HG03354 (cell line): ENCODE measurements around the gene FAM174C.
"Not testable (repeated sequence)": the region's sequence is repeated elsewhere in the genome, so short reads cannot be mapped to it uniquely, and the experiment has no call there.

Source experiments
- ATAC-seq: cut with Tn5 transposase; IDR thresholded peaks from one replicate; pipeline ENCODE4 v1.9.1; 2021; ENCODE audit warnings: mild to moderate bottlenecking; ENCODE audit not compliant: unreplicated experiment, poor library complexity, severe bottlenecking

FAM174C gene

DNA sequence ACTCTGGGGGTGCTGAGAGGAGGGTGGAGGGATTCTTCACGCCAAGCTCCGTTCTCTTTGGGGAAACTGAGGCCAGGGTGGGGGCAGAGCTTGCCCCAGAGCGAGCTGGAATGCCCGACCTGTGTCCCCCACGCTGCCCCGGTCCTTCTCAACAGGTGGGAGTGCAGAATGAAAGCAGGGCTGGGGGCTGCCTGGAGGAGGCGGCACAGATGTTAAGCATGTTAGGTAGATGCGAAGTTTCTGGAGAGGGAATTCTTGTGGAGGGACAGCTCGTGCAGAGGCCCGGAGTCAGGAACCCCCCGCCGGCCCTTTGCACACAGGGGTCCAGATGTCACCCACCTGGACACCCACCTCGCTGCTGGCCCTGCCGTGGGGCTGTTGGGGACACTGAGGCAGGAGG is 19.4 kb downstream of the FAM174C start:
- ATAC-seq, result no peak

DNA sequence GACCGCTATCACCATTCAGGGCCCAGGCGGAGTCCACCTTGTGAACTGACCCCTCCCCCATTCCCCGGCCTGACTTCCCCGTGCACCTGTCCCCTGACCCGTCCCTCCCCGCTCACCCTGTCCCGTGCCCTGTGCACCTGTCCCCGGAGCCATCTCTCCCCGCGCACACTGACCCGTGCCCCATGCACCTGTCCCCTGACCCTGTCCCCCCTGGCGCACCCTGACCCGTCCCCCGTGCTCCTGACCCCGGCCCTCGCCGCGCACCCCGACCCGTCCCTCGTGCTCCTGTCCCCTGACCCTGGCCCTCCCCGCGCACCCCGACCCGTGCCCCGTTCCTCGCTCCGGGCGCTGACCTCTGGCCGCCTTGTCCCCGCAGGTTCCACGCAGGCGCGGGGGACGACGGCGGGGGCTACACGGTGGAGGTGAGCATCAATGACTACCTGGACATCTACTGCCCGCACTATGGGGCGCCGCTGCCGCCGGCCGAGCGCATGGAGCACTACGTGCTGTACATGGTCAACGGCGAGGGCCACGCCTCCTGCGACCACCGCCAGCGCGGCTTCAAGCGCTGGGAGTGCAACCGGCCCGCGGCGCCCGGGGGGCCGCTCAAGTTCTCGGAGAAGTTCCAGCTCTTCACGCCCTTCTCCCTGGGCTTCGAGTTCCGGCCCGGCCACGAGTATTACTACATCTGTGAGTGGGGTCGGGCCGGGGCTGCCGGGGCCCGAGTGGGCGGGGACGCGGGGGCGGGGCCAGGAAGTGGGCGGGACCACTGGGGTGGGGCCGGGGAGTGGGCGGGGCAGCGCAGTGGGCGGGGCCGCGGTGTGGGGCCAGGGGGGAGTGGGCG is 20.1 kb downstream of the FAM174C start:
- ATAC-seq, result no peak

DNA sequence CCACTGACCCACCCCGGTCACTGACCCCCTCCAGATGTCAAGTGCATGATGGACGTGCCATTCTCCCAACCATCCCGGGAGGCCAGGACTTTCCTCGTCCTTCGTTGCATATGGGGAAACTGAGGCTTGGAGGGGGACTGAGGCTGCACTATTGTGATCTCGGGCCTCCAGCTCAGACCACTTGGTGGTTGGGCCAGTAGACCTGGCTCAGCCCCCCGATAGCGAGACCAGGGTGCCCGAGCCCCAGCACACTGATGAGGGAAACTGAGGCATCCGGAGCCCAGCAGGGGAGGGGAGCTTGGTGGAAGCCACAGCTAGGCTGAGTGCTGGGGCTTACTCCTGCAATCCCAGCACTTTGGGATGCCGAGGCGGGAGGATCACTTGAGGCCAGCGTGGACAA is 20.7 kb downstream of the FAM174C start:
- ATAC-seq, result no peak

DNA sequence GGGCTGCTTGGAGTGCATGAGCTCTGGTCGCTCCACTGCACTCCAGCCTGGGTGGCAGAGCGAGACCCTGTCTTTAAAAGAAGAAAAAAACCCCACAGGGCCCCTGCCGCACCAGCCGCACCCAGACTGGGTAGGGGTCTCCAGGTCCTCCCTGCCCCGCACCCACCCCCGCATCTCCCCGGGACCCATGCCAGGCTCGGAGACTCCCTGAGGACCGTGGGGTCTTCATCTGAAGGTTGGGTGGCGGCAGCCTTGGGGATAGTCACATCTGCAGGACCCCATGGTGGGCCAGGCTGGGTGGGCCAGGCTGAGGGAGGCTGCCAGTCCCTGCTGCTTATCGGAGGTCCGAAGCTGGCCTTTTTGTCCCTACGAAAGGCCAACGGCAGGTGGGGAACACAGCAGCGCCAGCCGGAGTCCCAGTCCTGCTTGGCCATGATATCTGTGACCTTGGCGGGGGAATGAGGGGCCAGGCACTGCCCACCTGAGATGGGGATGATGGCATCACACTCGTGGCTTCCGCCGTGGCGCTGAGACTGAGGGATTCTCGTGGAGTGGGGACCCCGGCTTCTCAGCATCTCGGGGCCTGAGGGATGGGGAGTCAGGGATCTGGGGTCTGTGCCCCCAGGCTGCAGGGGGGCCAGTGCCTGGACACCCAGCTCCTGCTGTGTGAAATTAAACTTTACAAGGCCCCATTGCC is 21.4 kb downstream of the FAM174C start:
- no peak for ATAC-seq

DNA sequence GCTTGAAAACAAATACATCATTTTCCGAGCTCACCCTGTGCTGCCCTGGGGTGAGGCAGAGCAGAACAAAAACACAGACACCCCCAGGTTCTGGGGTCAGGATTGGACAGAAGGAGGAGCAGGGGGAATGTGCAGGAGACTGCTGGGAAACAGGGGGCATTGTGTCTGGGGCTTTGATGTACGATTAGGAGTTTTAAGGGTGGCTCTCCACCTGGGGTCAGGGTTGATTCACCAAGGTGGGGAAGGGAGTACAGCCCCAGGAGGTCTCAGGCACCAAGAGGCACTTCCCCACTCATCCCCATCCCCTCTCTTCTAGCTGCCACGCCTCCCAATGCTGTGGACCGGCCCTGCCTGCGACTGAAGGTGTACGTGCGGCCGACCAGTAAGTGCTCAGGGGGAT is 22.9 kb downstream of the FAM174C start:
- no peak for ATAC-seq

DNA sequence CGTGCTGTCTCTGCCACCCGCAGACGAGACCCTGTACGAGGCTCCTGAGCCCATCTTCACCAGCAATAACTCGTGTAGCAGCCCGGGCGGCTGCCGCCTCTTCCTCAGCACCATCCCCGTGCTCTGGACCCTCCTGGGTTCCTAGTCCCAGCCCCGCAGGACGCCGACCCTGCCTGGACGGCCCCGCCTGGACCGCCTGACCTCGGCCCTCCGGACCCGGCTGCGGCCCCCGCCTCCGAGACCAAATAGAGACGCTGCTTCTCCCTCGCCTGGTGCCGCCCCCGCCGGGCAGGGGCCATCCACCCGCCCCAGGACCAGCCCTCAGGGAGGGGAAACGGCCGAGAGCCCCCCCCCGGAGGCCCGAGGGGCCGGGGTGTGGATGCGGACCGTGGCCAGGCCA is 24.5 kb downstream of the FAM174C start:
- ATAC-seq, result no peak

DNA sequence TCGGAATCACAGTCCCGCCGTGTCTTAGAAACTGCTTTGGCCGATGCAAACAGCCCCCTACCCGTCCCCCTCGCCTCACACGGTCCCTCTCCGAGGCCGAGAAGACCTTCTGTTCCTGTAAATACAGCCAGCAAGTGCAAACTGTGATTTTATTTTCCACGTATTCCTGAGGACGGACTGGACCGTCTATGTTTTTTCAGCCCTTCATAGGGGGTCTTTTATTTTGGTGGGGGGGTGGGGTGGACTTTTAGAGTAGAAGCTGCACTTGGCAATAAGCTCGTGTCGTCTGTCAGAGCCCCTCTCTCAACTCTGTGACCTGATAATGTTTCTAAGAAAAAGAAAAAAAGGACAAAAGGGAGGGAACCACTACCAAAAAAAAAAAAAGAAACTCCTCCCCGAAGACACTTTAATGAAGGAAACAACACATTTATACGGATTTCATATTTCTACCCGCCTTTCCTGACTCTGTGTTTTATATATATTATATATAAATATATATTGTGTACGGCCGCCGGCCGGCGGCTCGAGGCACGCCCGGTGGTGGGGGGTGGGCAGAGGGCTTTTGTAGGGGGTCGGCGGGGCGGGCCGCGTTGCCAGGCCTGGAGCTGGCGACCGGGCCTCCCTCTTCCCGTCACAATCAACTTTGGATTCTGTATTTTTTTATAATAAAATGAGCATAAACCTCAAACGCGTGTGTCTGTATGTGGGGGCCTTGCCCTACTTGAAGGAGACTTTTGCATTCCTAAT is 25.6 kb downstream of the FAM174C start:
- no peak for ATAC-seq

DNA sequence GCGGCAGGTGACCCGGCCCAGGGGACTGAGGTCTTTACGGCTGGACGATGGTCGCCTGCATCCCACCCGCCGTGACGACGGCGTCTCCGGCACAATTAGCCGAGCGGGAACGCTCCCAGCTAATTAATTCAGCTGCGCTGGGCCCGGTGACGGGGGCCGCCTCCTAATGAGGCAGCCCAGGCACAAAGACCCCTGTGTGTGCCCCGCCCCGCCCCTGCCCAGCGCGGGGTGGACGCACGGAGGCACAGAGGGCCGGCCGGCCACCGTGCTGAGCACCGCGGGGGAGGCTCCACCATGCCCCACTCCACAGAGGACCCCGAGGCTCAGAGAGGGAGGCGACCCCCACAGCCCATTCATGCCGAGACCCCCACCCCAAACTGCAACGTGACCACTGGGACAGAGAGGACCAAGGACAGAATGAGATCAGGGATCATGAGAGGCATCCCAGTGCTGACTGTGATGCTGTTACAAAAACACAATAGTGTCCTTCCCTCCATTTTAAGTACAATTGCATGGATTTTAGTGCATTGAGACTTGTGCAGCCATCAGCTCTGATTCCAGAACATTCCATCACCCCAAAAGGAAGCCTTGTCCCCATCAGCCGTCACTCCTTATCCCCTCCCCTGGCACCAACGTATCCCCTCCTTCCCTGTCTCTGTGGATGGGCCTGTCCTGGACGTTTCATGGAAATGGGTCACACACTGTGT is 27.4 kb downstream of the FAM174C start:
- no peak for ATAC-seq

DNA sequence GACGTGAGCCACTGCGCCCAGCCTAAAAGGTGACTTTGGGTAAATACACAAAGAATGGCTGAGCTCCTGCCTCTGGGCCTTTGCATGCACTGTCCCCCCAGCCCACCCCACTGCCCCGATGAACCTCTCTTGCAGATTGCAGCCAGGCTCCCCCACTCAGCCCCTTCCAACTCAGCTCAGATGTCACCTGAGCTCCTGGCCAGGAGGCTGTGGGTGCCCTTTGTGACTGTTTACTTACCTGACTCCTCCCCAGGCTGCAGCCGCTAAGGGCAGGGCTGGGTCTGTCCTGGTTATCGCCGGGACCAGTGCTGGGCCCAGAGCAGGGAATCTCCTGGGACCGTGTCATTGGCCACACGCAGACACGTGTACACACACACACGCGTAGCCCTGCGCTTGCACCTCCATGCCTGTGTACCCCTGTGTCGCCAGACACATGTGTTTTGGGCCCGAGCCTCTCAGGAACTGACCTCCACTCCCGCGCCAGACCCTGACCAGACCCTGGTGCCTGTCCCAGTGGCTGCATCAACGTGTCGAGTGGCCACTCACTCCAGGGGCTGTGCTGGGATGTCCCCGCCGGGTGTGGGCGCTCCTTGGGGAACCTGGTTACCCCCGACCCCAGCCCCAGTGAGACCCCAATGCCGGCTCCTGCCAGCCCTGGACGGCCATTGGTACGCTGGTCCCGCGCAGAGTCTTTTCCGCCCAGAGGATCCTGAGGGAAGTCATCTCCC is 29.0 kb downstream of the FAM174C start:
- no peak for ATAC-seq

DNA sequence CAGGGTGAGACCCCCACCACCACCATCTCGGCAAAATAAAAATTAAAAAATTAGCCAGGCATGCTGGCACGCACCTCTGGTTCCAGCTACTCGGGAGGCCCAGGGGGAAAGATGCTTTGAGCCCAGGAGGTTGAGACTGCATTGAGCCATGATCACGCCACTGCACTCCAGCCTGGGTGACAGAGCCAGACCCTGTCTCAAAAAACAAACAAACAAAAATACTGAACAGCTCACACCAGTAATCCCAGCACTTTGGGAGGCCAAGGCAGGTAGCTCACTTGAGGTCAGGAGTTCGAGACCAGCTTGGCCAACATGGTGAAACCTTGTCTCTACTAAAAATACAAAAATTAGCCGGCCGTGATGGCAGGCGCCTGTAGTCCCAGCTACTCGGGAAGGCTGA is 30.0 kb downstream of the FAM174C start:
- not testable (repeated sequence) for ATAC-seq

DNA sequence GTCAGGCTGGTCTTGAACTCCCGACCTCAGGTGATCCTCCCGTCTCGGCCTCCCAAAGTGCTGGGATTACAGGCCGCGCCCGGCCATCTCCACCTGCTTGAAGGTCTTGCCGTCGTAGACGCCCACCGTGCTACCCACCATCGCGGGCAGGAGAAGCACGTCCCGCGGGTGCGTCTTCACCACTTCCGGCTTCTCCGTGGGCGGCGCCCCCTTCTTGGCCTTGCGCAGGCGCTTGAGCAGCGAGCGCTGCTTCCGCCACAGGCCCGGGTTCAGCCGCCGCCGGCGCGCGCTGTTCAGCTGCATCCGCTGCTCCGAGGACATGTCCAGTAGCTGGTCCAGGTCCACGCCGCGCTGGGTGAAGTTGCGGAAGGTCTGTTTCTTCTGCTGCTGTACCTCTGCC is 32.0 kb downstream of the FAM174C start:
- no peak for ATAC-seq

DNA sequence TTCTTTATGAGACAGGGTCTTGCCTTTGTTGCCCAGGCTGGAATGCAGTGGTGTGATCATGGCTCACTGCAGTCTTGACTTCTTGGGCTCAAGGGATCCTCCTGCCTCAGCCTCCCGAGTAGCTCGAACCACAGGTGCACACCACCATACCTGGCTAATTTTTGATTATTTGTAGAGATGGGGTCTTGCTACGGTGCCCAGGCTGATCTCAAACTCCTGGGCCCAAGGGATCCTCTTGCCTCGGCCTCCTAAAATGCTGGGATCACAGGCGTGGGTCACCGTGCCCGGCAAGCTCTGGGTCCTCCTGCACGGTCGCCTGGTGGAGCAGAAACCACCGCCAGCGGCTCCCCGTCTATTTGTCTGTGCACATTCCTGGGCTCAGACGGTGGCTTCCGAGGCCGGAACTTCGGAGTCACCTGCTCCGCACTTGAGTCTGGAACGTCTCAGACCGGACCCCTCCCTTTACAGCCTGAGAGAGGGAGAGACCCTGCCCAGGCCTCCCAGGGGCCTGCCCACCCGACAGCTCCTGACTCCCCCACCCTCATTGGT is 32.5 kb downstream of the FAM174C start:
- ATAC-seq, result no peak

DNA sequence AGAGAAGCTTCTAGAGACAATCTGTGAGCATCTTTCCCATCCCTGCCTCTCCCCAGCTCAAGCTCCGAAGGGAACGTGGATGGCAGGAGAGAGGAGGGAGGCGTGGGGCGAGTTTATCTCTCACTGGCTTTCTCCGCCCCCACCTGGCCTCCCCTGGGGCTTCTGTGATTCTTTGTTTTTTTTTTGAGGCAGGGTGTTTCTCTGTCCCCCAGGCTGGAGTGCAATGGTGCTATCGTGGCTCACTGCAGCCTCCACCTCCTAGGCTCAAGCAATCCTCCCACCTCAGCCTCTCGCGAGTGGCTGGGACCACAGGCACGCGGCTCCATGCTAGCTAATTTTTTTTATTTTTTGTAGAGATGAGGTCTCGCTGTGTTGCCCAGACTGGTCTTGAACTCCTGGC is 33.4 kb downstream of the FAM174C start:
- no peak for ATAC-seq

DNA sequence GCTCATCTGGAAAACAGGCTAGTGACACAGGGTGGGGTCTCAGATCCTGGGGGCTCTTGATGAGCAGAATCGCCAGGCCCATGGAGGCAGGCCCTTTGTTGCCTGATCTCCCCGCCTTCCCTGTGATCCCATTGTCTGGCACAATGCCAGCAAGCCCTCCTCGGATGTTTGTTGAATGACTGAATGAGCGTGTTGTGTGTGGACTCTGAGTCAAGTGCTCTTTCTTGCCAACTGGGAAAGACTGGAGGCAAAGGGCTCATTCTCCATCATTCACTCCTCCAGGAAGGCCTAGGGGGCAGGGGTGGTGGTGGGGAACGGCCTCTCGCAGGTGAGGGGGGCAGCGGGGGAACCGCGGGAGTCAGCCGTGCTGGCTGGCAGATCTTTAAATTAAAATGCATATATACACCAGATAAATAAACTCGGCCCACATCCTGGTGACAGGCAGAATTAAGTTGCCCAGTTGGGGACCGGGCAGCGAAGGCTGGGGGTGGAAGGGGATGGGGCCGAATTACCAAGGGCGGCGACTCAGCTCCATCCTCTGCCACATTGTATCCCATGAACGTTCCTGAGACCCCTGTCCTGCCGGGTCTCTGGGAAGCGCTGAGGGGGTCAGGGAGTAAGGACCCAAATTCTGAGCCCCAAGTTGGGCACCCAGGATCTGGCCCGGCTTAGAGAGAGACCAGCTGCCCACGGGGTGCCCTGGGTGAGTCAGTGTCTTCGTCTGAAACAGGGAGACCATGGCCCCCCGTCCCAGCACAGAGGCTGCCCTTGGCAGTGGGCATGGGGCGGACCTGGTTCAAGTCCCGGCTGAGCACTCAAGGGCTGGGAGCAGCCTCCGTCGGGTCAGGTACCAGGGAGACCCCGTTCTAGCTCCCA is 34.9 kb downstream of the FAM174C start:
- no peak for ATAC-seq

DNA sequence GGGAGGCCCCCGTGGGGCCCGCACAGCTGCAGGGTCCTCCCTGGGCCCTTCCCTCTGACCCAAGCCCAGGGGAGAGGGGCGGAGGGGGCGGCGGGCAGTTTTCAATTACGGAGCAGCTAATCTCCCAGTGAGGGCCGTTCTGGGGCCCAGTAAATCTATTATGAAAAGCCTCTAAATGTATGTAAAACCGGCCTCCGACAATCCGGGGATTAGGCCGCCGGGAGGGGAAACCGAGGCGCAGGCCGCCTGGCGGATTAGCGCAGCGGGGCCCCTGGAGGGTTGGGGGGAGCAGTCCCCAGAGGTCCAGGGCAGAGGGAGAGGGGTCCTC is 35.5 kb downstream of the FAM174C start:
- ATAC-seq, result no peak

DNA sequence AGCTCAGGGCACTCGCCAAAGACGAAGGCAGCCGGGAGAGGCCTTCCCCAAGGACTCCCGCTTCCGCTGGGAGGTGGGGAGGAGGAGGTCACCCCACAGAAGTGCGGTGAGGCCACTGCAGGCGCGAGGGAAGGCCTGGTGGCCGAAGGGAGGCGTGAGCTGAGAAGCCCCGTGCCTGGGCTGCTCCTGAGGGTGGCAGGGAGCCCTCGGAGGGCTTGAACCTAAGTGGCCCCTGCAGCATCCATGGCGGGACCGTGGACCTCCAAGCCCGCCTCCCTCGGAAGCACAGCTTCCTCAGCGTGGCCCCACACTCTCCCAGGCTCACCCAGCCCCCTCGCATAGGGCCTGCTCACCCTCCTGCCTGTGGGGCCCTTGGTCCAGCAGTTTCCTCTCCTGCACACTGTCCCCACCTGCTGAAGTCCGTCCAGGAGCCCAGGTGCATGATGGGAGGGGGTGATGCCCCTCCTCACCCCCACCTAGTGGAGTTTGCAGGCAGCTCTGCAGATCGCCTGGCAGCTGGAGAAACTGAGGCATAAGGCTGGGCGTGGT is 36.3 kb downstream of the FAM174C start:
- ATAC-seq, result no peak

DNA sequence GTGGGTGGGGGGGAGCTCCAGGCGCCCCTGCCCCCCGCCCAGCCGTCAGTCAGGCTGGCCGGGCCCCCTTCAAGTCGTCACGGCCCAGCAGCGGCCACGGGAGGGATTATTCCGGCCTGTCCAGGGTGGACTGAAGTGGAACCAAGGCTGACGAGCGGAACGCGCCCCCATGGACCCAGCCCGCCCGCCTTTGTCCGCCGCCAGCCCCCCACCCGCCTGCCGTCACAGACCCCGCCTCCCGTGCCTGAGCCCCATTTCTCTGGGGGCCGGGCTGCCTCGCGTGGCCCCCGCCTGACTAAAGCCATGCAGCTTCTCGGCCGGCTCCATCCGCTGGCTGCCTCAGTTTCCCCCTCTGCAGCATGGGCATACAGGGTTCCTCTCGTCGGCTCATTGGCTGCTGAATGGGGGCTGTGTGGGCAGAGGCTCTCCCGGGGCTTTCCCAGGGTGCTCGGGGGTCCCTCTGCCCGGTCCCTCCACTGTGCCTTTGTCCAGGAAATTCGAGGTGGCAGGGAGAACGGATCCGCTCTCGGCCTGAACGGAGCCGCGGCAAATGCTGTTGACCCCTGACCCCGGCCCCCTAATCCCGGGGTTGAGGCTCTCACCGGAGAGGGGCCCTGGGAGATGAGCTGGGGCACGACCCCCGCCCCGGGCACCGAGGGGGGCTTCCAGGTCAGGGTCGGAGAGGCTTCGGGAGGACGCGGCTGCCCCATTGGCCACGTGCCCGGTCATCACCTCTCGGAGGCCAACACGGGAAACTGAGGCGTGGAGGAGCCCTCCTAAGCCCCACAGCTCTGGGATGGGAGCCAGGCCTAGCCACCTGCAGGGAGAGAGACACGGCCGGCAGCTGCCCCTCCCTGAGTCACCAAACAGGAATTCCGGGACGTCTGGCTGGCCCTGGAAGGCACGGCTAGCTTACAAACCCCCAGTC is 37.7 kb downstream of the FAM174C start:
- no peak for ATAC-seq
